HG03280 (cell line): Measurements from ENCODE around the gene CAVIN1.
"Not testable (repeated sequence)": the region's sequence is repeated elsewhere in the genome, so short reads cannot be mapped to it uniquely, and the experiment has no call there.

ENCODE experiments used
- ATAC-seq: cut with Tn5 transposase; IDR thresholded peaks from one replicate; pipeline ENCODE4 v1.9.1; 2021; ENCODE audit warnings: mild to moderate bottlenecking, moderate library complexity; ENCODE audit not compliant: unreplicated experiment

Gene CAVIN1

GRCh38 chr17:42436391-42436790 lies 13.3 kb upstream of the CAVIN1 start:
- no peak for ATAC-seq

GRCh38 chr17:42431758-42432161 lies 8.7 kb upstream of the CAVIN1 start:
- no peak for ATAC-seq

- no peak for ATAC-seq
Measured at GRCh38 chr17:42429726-42430447, 6.8 kb upstream of the CAVIN1 start.

- no peak for ATAC-seq
Measured at GRCh38 chr17:42428141-42428944, 5.3 kb upstream of the CAVIN1 start.

- no peak for ATAC-seq
Measured at GRCh38 chr17:42424991-42425610, 2.0 kb upstream of the CAVIN1 start.

GRCh38 chr17:42423766-42424165 lies 710 bp upstream of the CAVIN1 start:
- no peak for ATAC-seq

- no peak for ATAC-seq
Measured at GRCh38 chr17:42422412-42422957, 571 bp downstream of the CAVIN1 start.

- no peak for ATAC-seq
Measured at GRCh38 chr17:42421507-42422338, 1.3 kb downstream of the CAVIN1 start.

GRCh38 chr17:42421136-42421506 lies 1.9 kb downstream of the CAVIN1 start:
- no peak for ATAC-seq

GRCh38 chr17:42417981-42418380 lies 5.1 kb downstream of the CAVIN1 start:
- ATAC-seq = not testable (repeated sequence)

GRCh38 chr17:42414704-42415409 lies 8.2 kb downstream of the CAVIN1 start:
- ATAC-seq = no peak

- ATAC-seq = no peak
Measured at GRCh38 chr17:42413464-42414040, 9.5 kb downstream of the CAVIN1 start.

- ATAC-seq = no peak
Measured at GRCh38 chr17:42411905-42412679, 11.0 kb downstream of the CAVIN1 start.

GRCh38 chr17:42411361-42411760 lies 11.7 kb downstream of the CAVIN1 start:
- no peak for ATAC-seq

GRCh38 chr17:42410319-42410685 lies 12.8 kb downstream of the CAVIN1 start:
- no peak for ATAC-seq

- no peak for ATAC-seq
Measured at GRCh38 chr17:42409523-42410318, 13.3 kb downstream of the CAVIN1 start.

- no peak for ATAC-seq
Measured at GRCh38 chr17:42408061-42408460, 15.0 kb downstream of the CAVIN1 start.

- peak; percentile 69 for ATAC-seq
Measured at GRCh38 chr17:42407289-42407836, 15.7 kb downstream of the CAVIN1 start.
